Measurements from ENCODE around the gene SLC38A6. TPM values are rescaled to one million over a fixed set of nuclear protein-coding genes. Genes with fewer than 3 reads are reported as not detected.

Gene SLC38A6
- total and polyA plus RNA-seq, 2 of the 13 experiments (the other 11 are each of a cell fraction or from before 2014, with no cell fraction given): 6.9 to 22.1 TPM

DNA sequence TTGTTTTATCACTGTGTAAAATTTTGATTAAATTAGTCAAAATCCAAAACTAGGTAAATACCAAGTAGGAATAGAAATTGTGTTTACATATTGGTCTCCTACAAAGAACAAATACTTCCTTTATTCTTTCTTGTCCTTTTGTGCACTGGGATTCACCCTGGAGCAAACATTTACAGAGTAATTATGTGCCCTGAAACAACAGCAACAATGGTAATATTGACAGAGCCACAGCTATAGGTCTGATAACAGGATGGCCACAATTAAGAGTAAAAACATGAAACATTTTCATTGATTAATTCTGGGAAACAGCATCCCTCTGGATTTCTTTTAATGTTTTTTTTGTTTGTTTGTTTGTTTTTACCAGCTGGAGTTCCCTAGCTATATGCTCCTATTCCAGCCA, 61.2 kb downstream of the SLC38A6 start (continued):
- TF ChIP-seq ZNF652 (CRISPR knock-in tag; IDR thresholded peaks at IDR 0.05; ENCODE audit: borderline replicate concordance, low read depth) (0 out of 2 replicates have a peak, but pooled peaks have one; percentile 16), HNF4A (CRISPR knock-in tag; IDR thresholded peaks at IDR 0.05) (peak; percentile 29), ZNF232 (CRISPR knock-in tag; IDR thresholded peaks at IDR 0.05; ENCODE audit: borderline replicate concordance) (no peak), FOXC1 (CRISPR knock-in tag; IDR thresholded peaks at IDR 0.05; ENCODE audit: borderline replicate concordance) (no peak), TBL1XR1 (IDR thresholded peaks at IDR 0.05; ENCODE audit: borderline replicate concordance, low read length, partially characterized antibody) (peak; percentile 95), CREB1 (IDR thresholded peaks at IDR 0.05) (no peak), CREB1 (CRISPR knock-in tag; IDR thresholded peaks at IDR 0.05) (peak; percentile 54), ZNF256 (CRISPR knock-in tag; conservative IDR thresholded peaks at IDR 0.05) (no peak), SAP130 (CRISPR knock-in tag; IDR thresholded peaks at IDR 0.05; ENCODE audit: low read depth) (peak; percentile 71), SOX6 (IDR thresholded peaks at IDR 0.05) (no peak), SOX6 (CRISPR knock-in tag; IDR thresholded peaks at IDR 0.05) (peak; percentile 98), ZNF446 (CRISPR knock-in tag; IDR thresholded peaks at IDR 0.05) (no peak), HMG20A (CRISPR knock-in tag; IDR thresholded peaks at IDR 0.05; ENCODE audit: borderline replicate concordance) (peak; percentile 94), MATR3 (CRISPR knock-in tag; IDR thresholded peaks at IDR 0.05) (no peak)
- TF ChIP-seq, protein P1, sequence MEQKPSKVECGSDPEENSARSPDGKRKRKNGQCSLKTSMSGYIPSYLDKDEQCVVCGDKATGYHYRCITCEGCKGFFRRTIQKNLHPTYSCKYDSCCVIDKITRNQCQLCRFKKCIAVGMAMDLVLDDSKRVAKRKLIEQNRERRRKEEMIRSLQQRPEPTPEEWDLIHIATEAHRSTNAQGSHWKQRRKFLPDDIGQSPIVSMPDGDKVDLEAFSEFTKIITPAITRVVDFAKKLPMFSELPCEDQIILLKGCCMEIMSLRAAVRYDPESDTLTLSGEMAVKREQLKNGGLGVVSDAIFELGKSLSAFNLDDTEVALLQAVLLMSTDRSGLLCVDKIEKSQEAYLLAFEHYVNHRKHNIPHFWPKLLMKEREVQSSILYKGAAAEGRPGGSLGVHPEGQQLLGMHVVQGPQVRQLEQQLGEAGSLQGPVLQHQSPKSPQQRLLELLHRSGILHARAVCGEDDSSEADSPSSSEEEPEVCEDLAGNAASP (CRISPR knock-in tag; IDR thresholded peaks at IDR 0.05; ENCODE audit: borderline replicate concordance): peak; percentile 73; the same call in 1 of the 2 replicates
- TF ChIP-seq, protein P2, sequence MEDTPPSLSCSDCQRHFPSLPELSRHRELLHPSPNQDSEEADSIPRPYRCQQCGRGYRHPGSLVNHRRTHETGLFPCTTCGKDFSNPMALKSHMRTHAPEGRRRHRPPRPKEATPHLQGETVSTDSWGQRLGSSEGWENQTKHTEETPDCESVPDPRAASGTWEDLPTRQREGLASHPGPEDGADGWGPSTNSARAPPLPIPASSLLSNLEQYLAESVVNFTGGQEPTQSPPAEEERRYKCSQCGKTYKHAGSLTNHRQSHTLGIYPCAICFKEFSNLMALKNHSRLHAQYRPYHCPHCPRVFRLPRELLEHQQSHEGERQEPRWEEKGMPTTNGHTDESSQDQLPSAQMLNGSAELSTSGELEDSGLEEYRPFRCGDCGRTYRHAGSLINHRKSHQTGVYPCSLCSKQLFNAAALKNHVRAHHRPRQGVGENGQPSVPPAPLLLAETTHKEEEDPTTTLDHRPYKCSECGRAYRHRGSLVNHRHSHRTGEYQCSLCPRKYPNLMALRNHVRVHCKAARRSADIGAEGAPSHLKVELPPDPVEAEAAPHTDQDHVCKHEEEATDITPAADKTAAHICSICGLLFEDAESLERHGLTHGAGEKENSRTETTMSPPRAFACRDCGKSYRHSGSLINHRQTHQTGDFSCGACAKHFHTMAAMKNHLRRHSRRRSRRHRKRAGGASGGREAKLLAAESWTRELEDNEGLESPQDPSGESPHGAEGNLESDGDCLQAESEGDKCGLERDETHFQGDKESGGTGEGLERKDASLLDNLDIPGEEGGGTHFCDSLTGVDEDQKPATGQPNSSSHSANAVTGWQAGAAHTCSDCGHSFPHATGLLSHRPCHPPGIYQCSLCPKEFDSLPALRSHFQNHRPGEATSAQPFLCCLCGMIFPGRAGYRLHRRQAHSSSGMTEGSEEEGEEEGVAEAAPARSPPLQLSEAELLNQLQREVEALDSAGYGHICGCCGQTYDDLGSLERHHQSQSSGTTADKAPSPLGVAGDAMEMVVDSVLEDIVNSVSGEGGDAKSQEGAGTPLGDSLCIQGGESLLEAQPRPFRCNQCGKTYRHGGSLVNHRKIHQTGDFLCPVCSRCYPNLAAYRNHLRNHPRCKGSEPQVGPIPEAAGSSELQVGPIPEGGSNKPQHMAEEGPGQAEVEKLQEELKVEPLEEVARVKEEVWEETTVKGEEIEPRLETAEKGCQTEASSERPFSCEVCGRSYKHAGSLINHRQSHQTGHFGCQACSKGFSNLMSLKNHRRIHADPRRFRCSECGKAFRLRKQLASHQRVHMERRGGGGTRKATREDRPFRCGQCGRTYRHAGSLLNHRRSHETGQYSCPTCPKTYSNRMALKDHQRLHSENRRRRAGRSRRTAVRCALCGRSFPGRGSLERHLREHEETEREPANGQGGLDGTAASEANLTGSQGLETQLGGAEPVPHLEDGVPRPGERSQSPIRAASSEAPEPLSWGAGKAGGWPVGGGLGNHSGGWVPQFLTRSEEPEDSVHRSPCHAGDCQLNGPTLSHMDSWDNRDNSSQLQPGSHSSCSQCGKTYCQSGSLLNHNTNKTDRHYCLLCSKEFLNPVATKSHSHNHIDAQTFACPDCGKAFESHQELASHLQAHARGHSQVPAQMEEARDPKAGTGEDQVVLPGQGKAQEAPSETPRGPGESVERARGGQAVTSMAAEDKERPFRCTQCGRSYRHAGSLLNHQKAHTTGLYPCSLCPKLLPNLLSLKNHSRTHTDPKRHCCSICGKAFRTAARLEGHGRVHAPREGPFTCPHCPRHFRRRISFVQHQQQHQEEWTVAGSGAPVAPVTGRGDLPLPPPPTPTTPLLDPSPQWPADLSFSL (CRISPR knock-in tag; IDR thresholded peaks at IDR 0.05): no peak
- TF ChIP-seq, protein P3, sequence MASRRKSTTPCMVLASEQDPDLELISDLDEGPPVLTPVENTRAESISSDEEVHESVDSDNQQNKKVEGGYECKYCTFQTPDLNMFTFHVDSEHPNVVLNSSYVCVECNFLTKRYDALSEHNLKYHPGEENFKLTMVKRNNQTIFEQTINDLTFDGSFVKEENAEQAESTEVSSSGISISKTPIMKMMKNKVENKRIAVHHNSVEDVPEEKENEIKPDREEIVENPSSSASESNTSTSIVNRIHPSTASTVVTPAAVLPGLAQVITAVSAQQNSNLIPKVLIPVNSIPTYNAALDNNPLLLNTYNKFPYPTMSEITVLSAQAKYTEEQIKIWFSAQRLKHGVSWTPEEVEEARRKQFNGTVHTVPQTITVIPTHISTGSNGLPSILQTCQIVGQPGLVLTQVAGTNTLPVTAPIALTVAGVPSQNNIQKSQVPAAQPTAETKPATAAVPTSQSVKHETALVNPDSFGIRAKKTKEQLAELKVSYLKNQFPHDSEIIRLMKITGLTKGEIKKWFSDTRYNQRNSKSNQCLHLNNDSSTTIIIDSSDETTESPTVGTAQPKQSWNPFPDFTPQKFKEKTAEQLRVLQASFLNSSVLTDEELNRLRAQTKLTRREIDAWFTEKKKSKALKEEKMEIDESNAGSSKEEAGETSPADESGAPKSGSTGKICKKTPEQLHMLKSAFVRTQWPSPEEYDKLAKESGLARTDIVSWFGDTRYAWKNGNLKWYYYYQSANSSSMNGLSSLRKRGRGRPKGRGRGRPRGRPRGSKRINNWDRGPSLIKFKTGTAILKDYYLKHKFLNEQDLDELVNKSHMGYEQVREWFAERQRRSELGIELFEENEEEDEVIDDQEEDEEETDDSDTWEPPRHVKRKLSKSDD (CRISPR knock-in tag; IDR thresholded peaks at IDR 0.05; ENCODE audit: low read depth): no peak
- TF ChIP-seq, protein P4, sequence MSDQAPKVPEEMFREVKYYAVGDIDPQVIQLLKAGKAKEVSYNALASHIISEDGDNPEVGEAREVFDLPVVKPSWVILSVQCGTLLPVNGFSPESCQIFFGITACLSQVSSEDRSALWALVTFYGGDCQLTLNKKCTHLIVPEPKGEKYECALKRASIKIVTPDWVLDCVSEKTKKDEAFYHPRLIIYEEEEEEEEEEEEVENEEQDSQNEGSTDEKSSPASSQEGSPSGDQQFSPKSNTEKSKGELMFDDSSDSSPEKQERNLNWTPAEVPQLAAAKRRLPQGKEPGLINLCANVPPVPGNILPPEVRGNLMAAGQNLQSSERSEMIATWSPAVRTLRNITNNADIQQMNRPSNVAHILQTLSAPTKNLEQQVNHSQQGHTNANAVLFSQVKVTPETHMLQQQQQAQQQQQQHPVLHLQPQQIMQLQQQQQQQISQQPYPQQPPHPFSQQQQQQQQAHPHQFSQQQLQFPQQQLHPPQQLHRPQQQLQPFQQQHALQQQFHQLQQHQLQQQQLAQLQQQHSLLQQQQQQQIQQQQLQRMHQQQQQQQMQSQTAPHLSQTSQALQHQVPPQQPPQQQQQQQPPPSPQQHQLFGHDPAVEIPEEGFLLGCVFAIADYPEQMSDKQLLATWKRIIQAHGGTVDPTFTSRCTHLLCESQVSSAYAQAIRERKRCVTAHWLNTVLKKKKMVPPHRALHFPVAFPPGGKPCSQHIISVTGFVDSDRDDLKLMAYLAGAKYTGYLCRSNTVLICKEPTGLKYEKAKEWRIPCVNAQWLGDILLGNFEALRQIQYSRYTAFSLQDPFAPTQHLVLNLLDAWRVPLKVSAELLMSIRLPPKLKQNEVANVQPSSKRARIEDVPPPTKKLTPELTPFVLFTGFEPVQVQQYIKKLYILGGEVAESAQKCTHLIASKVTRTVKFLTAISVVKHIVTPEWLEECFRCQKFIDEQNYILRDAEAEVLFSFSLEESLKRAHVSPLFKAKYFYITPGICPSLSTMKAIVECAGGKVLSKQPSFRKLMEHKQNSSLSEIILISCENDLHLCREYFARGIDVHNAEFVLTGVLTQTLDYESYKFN (CRISPR knock-in tag; conservative IDR thresholded peaks at IDR 0.05): peak; percentile 70

Measured in HepG2 (cell line).